Epithelial cell of proximal tubule (primary cell): Measurements from ENCODE around the gene FHOD1. TPM values are rescaled to one million over a fixed set of nuclear protein-coding genes. Genes with fewer than 3 reads are reported as not detected.

Experiments
- DNase-seq: peaks from one replicate; pipeline ENCODE4 v3.0.0-alpha.2; 2011; ENCODE audit warnings: low read depth
- H3K4me3 ChIP-seq: 2 replicates; pipeline ENCODE4 v1.5.1; 2011; ENCODE audit warnings: low read depth, mild to moderate bottlenecking, low read length
- CTCF ChIP-seq: conservative IDR thresholded peaks from 2 replicates; pipeline ENCODE4 v1.5.1; 2012; ENCODE audit warnings: low read depth, mild to moderate bottlenecking, low read length
- total RNA-seq: library from RNA; depleted of rRNA; stranded (reverse); fragments of >200 nt; gene quantifications from 2 replicates; pipeline ENCODE4 v1.2.3, GENCODE V29; 2015

Gene FHOD1
- total RNA-seq, 1 donor from 2014 or later, result 20.1 TPM

DNA sequence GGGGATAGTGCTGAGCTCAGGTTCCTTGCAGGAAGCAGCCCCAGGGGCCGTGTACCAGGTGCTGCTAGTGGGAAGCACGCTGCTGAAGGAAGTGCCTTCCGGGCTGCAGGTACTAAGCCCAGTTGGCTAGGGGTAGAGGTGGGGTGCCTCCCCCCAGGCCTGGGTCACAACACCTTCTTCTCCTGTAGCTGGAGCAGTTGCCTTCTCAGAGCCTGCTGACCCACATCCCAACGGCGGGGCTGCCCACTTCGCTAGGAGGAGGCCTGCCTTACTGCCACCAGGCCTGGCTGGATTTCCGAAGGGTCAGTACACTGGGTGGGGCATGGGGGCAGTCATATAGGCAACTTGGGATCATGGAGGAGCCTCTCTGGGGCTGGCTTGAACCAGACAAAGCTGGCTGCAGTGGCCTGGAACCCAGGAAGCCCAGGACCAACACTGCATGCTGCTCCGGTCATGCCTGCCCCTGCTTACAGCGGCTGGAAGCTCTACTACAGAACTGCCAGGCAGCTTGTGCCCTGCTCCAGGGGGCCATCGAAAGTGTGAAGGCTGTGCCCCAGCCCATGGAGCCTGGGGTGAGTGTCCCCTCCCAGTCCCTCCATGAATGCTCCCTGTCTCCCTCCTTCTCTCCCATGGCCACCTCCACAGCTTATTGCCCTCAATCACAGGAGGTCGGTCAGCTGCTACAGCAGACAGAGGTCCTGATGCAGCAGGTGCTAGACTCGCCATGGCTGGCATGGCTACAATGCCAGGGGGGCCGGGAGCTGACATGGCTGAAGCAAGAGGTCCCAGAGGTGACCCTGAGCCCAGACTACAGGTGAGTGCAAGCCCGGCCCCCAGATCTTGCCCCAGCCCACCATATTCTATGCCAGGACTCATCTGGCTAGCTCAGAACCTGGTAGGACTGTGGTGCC, 34.5 kb upstream of the FHOD1 start:
- no peak for TF ChIP-seq CTCF
- no peak for DNase-seq
- H3K4me3 ChIP-seq, result no peak overlapping the region

DNA sequence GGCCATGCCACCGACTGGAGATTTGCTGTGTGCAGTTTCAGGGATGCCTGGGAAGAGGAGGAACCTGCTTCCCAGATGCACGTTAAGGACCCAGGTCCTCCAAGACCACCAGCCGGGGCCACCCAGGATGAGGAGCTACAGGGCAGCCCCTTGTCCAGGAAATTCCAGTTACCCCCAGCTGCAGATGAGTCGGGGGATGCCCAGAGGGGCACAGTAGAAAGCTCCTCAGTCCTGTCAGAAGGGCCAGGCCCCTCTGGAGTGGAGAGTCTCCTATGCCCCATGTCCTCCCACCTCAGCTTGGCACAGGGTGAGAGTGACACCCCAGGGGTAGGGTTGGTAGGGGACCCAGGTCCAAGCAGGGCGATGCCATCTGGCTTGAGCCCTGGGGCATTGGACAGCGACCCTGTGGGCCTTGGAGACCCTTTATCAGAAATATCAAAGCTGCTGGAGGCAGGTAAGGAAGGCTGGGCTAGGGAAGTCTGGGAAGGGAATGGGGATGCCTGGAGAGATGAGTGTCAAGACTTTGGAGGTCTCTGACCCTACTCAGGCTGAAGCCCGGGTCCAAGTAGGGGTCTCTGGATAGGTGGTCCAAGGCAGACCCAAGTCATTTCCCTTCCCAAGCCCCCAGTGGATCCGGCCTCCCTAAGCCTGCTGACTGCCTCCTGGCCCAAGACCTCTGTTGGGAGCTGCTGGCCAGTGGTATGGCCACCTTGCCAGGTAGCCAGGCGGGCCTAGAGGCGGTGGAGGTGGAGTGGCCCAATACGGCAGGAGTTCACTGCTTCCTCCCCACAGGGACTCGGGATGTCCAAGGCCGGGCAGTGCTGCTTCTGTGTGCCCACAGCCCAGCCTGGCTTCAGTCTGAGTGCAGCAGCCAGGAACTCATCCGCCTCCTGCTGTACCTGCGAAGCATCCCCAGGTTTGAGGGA, 33.1 kb upstream of the FHOD1 start:
- H3K4me3 ChIP-seq, result no peak overlapping the region

DNA sequence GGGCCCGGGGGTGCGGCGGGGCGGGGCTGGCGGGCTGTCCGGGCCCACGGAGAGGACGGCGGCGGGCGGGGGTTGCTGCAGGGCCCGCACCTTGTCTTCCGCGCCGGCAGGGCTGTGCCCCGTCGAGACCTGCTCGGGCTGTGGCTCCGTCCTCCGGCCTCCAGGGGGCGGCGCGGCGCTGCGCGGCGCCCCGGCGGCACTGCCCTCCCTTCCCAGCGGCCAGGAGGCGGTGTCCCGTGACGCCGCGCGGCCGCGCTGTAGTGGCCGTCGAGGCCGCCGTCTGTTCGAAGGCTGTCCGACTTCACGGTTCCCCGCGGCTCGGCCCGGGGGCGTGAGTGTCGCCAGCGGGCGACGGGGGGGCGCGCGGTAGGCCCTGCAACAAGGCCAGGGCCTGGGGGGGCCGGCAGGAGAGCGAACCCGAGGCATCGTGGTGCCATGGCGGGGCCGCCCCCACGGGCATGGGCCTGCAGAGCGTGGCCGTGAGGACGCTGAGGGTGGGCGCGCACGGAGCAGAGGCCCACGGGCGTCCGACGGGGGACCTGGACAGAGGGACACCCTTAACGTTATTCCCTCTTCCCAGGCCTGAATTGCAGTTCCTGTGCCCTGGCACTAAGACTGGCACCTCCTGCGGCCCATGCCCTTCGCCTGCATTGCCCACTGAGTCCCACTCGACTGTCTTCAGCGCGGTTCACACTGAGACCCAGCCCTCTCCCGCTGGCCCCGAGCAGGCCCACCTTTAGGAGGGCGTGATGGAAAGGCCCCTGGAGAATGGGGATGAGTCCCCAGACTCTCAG, 32.2 kb upstream of the FHOD1 start, which contains the start of gene PLEKHG4:
TSS of gene PLEKHG4 (plus strand) at position 237 of the 794 bp plus-strand sequence. CDS start at position 750, 513 bp downstream.
- no peak for DNase-seq
- TF ChIP-seq CTCF, result peak; percentile 56
- peak within 1 kb of the TSS; percentile 70 for H3K4me3 ChIP-seq

More for the DNA sequence above, 33.1 kb upstream of the FHOD1 start:
- no peak for DNase-seq
- no peak for TF ChIP-seq CTCF

GRCh38 chr16:67278773-67279295, 31.6 kb upstream of the FHOD1 start:
- DNase-seq, result no peak
- no peak for TF ChIP-seq CTCF
- peak overlapping the region; percentile 70 for H3K4me3 ChIP-seq

DNA sequence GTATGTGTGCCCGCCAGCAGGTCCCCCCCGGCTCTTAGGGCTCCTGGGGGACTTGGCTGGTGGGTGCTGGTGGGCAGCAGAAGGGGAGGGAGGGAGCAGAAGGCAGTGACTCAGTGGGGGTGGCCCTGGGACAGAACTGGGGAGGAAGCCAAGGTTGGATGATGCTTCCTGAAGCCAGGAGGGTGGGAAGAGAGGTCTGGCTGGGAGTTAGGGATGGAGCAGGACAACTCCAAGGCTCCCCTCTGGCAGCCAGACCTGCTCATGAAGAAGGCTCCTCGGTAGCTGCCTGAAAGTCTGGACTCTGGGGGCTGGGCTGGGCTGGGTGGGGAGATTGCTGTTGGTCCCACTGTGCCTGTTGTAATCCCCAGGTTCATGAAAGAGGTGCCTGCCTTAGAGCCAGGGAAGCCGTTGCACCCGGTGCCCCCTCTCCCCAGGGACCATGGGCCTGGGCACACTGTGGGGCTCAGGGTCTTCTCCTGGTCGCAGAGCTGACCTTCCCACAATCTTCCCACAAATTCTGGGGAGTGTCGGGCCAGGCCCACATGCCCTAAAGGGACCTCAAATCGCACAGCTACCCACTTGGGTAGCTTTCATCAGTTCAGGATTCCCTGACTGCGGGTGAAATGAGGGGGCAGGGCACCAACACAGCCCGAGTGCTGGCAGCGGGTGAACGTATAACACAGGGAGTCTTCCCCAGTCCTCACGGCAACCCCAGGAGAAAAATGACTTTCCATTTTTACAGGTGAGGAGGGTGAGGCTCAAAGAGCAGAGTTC, 30.9 kb upstream of the FHOD1 start:
- no peak for DNase-seq
- peak; percentile 38 for TF ChIP-seq CTCF
- H3K4me3 ChIP-seq, result peak overlapping the region; percentile 70
